ENCODE results near the gene PER2. TPM values are rescaled to one million over a fixed set of nuclear protein-coding genes. Genes with fewer than 3 reads are reported as not detected.

PER2 gene
- polyA plus RNA-seq, 4 donors, result 2.2 to 16.5 (median 4.1) TPM

GRCh38 chr2:238256111-238256510 is 32.3 kb downstream of the PER2 start:
- 90 to 96% (median 95%) methylated on average over 6 of the region's 6 CpGs for WGBS, 3 donors
- Histone ChIP-seq H3K36me3 (ENCODE audit: control insufficient read depth in 3 of 3, insufficient read depth in 2 of 3, low read depth in 1 of 3, low read length in 3 of 3) (peaks cover 14 to 91% (median 15%) of the 10 kb centered on the region in 3 donors), H3K27me3 (ENCODE audit: control insufficient read depth in 3 of 3, insufficient read depth in 3 of 3, low read length in 3 of 3) (no peaks in the 10 kb centered on the region), H3K9me3 (ENCODE audit: control insufficient read depth in 2 of 2, insufficient read depth in 1 of 2, low read depth in 1 of 2, low read length in 1 of 2) (no peaks in the 10 kb centered on the region), H3K27ac (ENCODE audit: low read depth in 1 of 3, low read length in 2 of 3) (no peak overlapping the region), H3K4me3 (ENCODE audit: low read depth in 1 of 3, low read length in 3 of 3) (no peak overlapping the region), H3K4me1 (ENCODE audit: control insufficient read depth in 3 of 3, insufficient read depth in 2 of 3, low read depth in 1 of 3, low read length in 2 of 3) (peaks cover 0 to 12% (median 0%) of the 10 kb centered on the region in 3 donors)
- no peak for FAIRE-seq
- no peak for DNase-seq

- Histone ChIP-seq H3K36me3 (ENCODE audit: control insufficient read depth in 3 of 3, insufficient read depth in 2 of 3, low read depth in 1 of 3, low read length in 3 of 3) (peaks cover 13 to 91% (median 15%) of the 10 kb centered on the region in 3 donors), H3K4me1 (ENCODE audit: control insufficient read depth in 3 of 3, insufficient read depth in 2 of 3, low read depth in 1 of 3, low read length in 2 of 3) (peaks cover 0 to 7% (median 0%) of the 10 kb centered on the region in 3 donors), H3K9me3 (ENCODE audit: control insufficient read depth in 2 of 2, insufficient read depth in 1 of 2, low read depth in 1 of 2, low read length in 1 of 2) (no peaks in the 10 kb centered on the region), H3K4me3 (ENCODE audit: low read depth in 1 of 3, low read length in 3 of 3) (no peak overlapping the region), H3K27me3 (ENCODE audit: control insufficient read depth in 3 of 3, insufficient read depth in 3 of 3, low read length in 3 of 3) (no peaks in the 10 kb centered on the region), H3K27ac (ENCODE audit: low read depth in 1 of 3, low read length in 2 of 3) (no peak overlapping the region)
- no peak for DNase-seq
- no peak for FAIRE-seq
- WGBS, 3 donors, result 94 to 96% (median 95%) methylated on average over 8 of the region's 8 CpGs
Measured at GRCh38 chr2:238255636-238256035, 32.8 kb downstream of the PER2 start.

- FAIRE-seq (no peak), DNase-seq (no peak)
- Histone ChIP-seq H3K27me3 (ENCODE audit: control insufficient read depth in 3 of 3, insufficient read depth in 3 of 3, low read length in 3 of 3) (no peaks in the 10 kb centered on the region), H3K27ac (ENCODE audit: low read depth in 1 of 3, low read length in 2 of 3) (no peak overlapping the region), H3K9me3 (ENCODE audit: control insufficient read depth in 2 of 2, insufficient read depth in 1 of 2, low read depth in 1 of 2, low read length in 1 of 2) (no peaks in the 10 kb centered on the region), H3K4me3 (ENCODE audit: low read depth in 1 of 3, low read length in 3 of 3) (no peak overlapping the region), H3K4me1 (ENCODE audit: control insufficient read depth in 3 of 3, insufficient read depth in 2 of 3, low read depth in 1 of 3, low read length in 2 of 3) (peaks cover 0 to 4% (median 0%) of the 10 kb centered on the region in 3 donors), H3K36me3 (ENCODE audit: control insufficient read depth in 3 of 3, insufficient read depth in 2 of 3, low read depth in 1 of 3, low read length in 3 of 3) (peaks cover 14 to 93% (median 15%) of the 10 kb centered on the region in 3 donors)
- 88 to 97% (median 94%) methylated on average over 6 of the region's 6 CpGs for WGBS, 3 donors
Measured at GRCh38 chr2:238255151-238255551, 33.3 kb downstream of the PER2 start.

GRCh38 chr2:238254095-238254723 is 34.2 kb downstream of the PER2 start:
- H3K4me1 ChIP-seq (ENCODE audit: control insufficient read depth in 3 of 3, insufficient read depth in 2 of 3, low read depth in 1 of 3, low read length in 2 of 3), result no peaks in the 10 kb centered on the region
- no peaks in the 10 kb centered on the region for H3K9me3 ChIP-seq (ENCODE audit: control insufficient read depth in 2 of 2, insufficient read depth in 1 of 2, low read depth in 1 of 2, low read length in 1 of 2)
- DNase-seq (no peak), FAIRE-seq (no peak)
- WGBS, 3 donors, result 76 to 83% (median 80%) methylated on average over 4 of the region's 4 CpGs
- H3K27ac ChIP-seq (ENCODE audit: low read depth in 1 of 3, low read length in 2 of 3), result no peak overlapping the region
- H3K36me3 ChIP-seq (ENCODE audit: control insufficient read depth in 3 of 3, insufficient read depth in 2 of 3, low read depth in 1 of 3, low read length in 3 of 3), result peaks cover 12 to 95% (median 17%) of the 10 kb centered on the region in 3 donors
- H3K27me3 ChIP-seq (ENCODE audit: control insufficient read depth in 3 of 3, insufficient read depth in 3 of 3, low read length in 3 of 3), result no peaks in the 10 kb centered on the region
- no peak overlapping the region for H3K4me3 ChIP-seq (ENCODE audit: low read depth in 1 of 3, low read length in 3 of 3)

- Histone ChIP-seq H3K27me3 (ENCODE audit: control insufficient read depth in 3 of 3, insufficient read depth in 3 of 3, low read length in 3 of 3) (no peaks in the 10 kb centered on the region), H3K27ac (ENCODE audit: low read depth in 1 of 3, low read length in 2 of 3) (no peak overlapping the region), H3K4me1 (ENCODE audit: control insufficient read depth in 3 of 3, insufficient read depth in 2 of 3, low read depth in 1 of 3, low read length in 2 of 3) (no peaks in the 10 kb centered on the region), H3K9me3 (ENCODE audit: control insufficient read depth in 2 of 2, insufficient read depth in 1 of 2, low read depth in 1 of 2, low read length in 1 of 2) (no peaks in the 10 kb centered on the region), H3K36me3 (ENCODE audit: control insufficient read depth in 3 of 3, insufficient read depth in 2 of 3, low read depth in 1 of 3, low read length in 3 of 3) (peaks cover 9 to 91% (median 17%) of the 10 kb centered on the region in 3 donors), H3K4me3 (ENCODE audit: low read depth in 1 of 3, low read length in 3 of 3) (no peak overlapping the region)
- FAIRE-seq, result no peak
- 94% methylated on average over 32 to 35 of the region's 35 CpGs for WGBS, 3 donors
- DNase-seq, result no peak
Measured at GRCh38 chr2:238252766-238253630, 35.4 kb downstream of the PER2 start.

GRCh38 chr2:238251986-238252385 is 36.4 kb downstream of the PER2 start:
- 92 to 93% (median 93%) methylated on average over 11 of the region's 11 CpGs for WGBS, 3 donors

GRCh38 chr2:238251331-238251730 is 37.1 kb downstream of the PER2 start:
- Histone ChIP-seq H3K4me1 (ENCODE audit: control insufficient read depth in 3 of 3, insufficient read depth in 2 of 3, low read depth in 1 of 3, low read length in 2 of 3) (no peaks in the 10 kb centered on the region), H3K36me3 (ENCODE audit: control insufficient read depth in 3 of 3, insufficient read depth in 2 of 3, low read depth in 1 of 3, low read length in 3 of 3) (peaks cover 9 to 89% (median 22%) of the 10 kb centered on the region in 3 donors), H3K27ac (ENCODE audit: low read depth in 1 of 3, low read length in 2 of 3) (no peak overlapping the region), H3K27me3 (ENCODE audit: control insufficient read depth in 3 of 3, insufficient read depth in 3 of 3, low read length in 3 of 3) (no peaks in the 10 kb centered on the region), H3K4me3 (ENCODE audit: low read depth in 1 of 3, low read length in 3 of 3) (no peak overlapping the region), H3K9me3 (ENCODE audit: control insufficient read depth in 2 of 2, insufficient read depth in 1 of 2, low read depth in 1 of 2, low read length in 1 of 2) (no peaks in the 10 kb centered on the region)
- WGBS, 3 donors, result 95 to 97% (median 96%) methylated on average over 12 of the region's 12 CpGs
- DNase-seq (no peak), FAIRE-seq (no peak)

More at GRCh38 chr2:238251986-238252385, 36.4 kb downstream of the PER2 start:
- no peaks in the 10 kb centered on the region for H3K4me1 ChIP-seq (ENCODE audit: control insufficient read depth in 3 of 3, insufficient read depth in 2 of 3, low read depth in 1 of 3, low read length in 2 of 3)
- no peak overlapping the region for H3K4me3 ChIP-seq (ENCODE audit: low read depth in 1 of 3, low read length in 3 of 3)
- no peak overlapping the region for H3K27ac ChIP-seq (ENCODE audit: low read depth in 1 of 3, low read length in 2 of 3)
- no peaks in the 10 kb centered on the region for H3K9me3 ChIP-seq (ENCODE audit: control insufficient read depth in 2 of 2, insufficient read depth in 1 of 2, low read depth in 1 of 2, low read length in 1 of 2)
- H3K36me3 ChIP-seq (ENCODE audit: control insufficient read depth in 3 of 3, insufficient read depth in 2 of 3, low read depth in 1 of 3, low read length in 3 of 3), result peaks cover 9 to 91% (median 22%) of the 10 kb centered on the region in 3 donors
- no peak for DNase-seq
- FAIRE-seq, result no peak
- no peaks in the 10 kb centered on the region for H3K27me3 ChIP-seq (ENCODE audit: control insufficient read depth in 3 of 3, insufficient read depth in 3 of 3, low read length in 3 of 3)

GRCh38 chr2:238250896-238251295 is 37.5 kb downstream of the PER2 start:
- DNase-seq, result no peak
- no peak overlapping the region for H3K27ac ChIP-seq (ENCODE audit: low read depth in 1 of 3, low read length in 2 of 3)
- H3K9me3 ChIP-seq (ENCODE audit: control insufficient read depth in 2 of 2, insufficient read depth in 1 of 2, low read depth in 1 of 2, low read length in 1 of 2), result no peaks in the 10 kb centered on the region
- WGBS, 3 donors, result 94 to 95% (median 95%) methylated on average over 7 of the region's 7 CpGs
- FAIRE-seq, result no peak
- H3K27me3 ChIP-seq (ENCODE audit: control insufficient read depth in 3 of 3, insufficient read depth in 3 of 3, low read length in 3 of 3), result no peaks in the 10 kb centered on the region
- no peaks in the 10 kb centered on the region for H3K4me1 ChIP-seq (ENCODE audit: control insufficient read depth in 3 of 3, insufficient read depth in 2 of 3, low read depth in 1 of 3, low read length in 2 of 3)
- H3K4me3 ChIP-seq (ENCODE audit: low read depth in 1 of 3, low read length in 3 of 3), result no peak overlapping the region
- H3K36me3 ChIP-seq (ENCODE audit: control insufficient read depth in 3 of 3, insufficient read depth in 2 of 3, low read depth in 1 of 3, low read length in 3 of 3), result peaks cover 7 to 88% (median 22%) of the 10 kb centered on the region in 3 donors

Data from small intestine (tissue), 7 donors.